Subcutaneous abdominal adipose tissue (tissue), 5 donors: Measurements from ENCODE around the gene TADA3.

Source experiments
- H3K27ac ChIP-seq: one replicate; pipeline ENCODE4 v1.7.0; 2013; ENCODE audit warnings: low read depth, mild to moderate bottlenecking, inconsistent platforms, low read length, moderate library complexity
- H3K27me3 ChIP-seq, 5 donors: one replicate each; pipeline ENCODE4 v1.7.0; 2013; ENCODE audit warnings: low read length in 5 of 5, inconsistent platforms in 1 of 5; ENCODE audit not compliant: control insufficient read depth in 5 of 5, insufficient read depth in 4 of 5
- H3K36me3 ChIP-seq, 5 donors: one replicate each; pipeline ENCODE4 v1.7.0; 2013; ENCODE audit warnings: low read length in 5 of 5; ENCODE audit not compliant: control insufficient read depth in 5 of 5, insufficient read depth in 5 of 5
- H3K4me1 ChIP-seq, 5 donors: one replicate each; pipeline ENCODE4 v1.7.0; 2013; ENCODE audit warnings: low read length in 5 of 5, mild to moderate bottlenecking in 3 of 5, moderate library complexity in 1 of 5; ENCODE audit not compliant: control insufficient read depth in 5 of 5, insufficient read depth in 5 of 5
- H3K4me3 ChIP-seq, 5 donors: one replicate each; pipeline ENCODE4 v1.7.0; 2013; ENCODE audit warnings: low read length in 5 of 5, low read depth in 1 of 5
- H3K9ac ChIP-seq, 5 donors: one replicate each; pipeline ENCODE4 v1.7.0; 2013; ENCODE audit warnings: low read length in 5 of 5, mild to moderate bottlenecking in 4 of 5, moderate library complexity in 3 of 5
- H3K9me3 ChIP-seq, 5 donors: one replicate each; pipeline ENCODE4 v1.7.0; 2013; ENCODE audit warnings: low read length in 5 of 5; ENCODE audit not compliant: control insufficient read depth in 5 of 5
- donor health status: healthy.
- donor health status: healthy.
- donor health status: healthy.
- donor health status: healthy.
- donor health status: healthy.

Gene TADA3

GRCh38 chr3:9826815-9827573 lies 34.7 kb upstream of the TADA3 start:
- Histone ChIP-seq H3K9me3 (no peaks in the 10 kb centered on the region), H3K4me3 (no peak overlapping the region), H3K36me3 (peaks cover 0 to 28% (median 22%) of the 10 kb centered on the region in 5 donors)

GRCh38 chr3:9825451-9826040 lies 33.3 kb upstream of the TADA3 start:
- Histone ChIP-seq H3K27ac (no peak overlapping the region), H3K36me3 (peaks cover 0 to 27% (median 22%) of the 10 kb centered on the region in 5 donors), H3K4me3 (no peak overlapping the region), H3K9me3 (no peaks in the 10 kb centered on the region), H3K4me1 (no peaks in the 10 kb centered on the region), H3K9ac (no peak overlapping the region), H3K27me3 (no peaks in the 10 kb centered on the region)

More at GRCh38 chr3:9826815-9827573, 34.7 kb upstream of the TADA3 start:
- Histone ChIP-seq H3K4me1 (no peaks in the 10 kb centered on the region), H3K27ac (no peak overlapping the region), H3K27me3 (no peaks in the 10 kb centered on the region), H3K9ac (no peak overlapping the region)

GRCh38 chr3:9820946-9821345 lies 28.7 kb upstream of the TADA3 start:
- Histone ChIP-seq H3K4me1 (no peaks in the 10 kb centered on the region), H3K27me3 (no peaks in the 10 kb centered on the region), H3K36me3 (peaks cover 0 to 29% (median 18%) of the 10 kb centered on the region in 5 donors), H3K9ac (no peak overlapping the region), H3K9me3 (no peaks in the 10 kb centered on the region), H3K4me3 (no peak overlapping the region), H3K27ac (no peak overlapping the region)

GRCh38 chr3:9820543-9820942 lies 28.3 kb upstream of the TADA3 start:
- Histone ChIP-seq H3K4me3 (no peak overlapping the region), H3K9me3 (no peaks in the 10 kb centered on the region), H3K27ac (no peak overlapping the region), H3K27me3 (no peaks in the 10 kb centered on the region), H3K36me3 (peaks cover 0 to 32% (median 17%) of the 10 kb centered on the region in 5 donors), H3K4me1 (no peaks in the 10 kb centered on the region), H3K9ac (no peak overlapping the region)

- Histone ChIP-seq H3K9ac (no peak overlapping the region), H3K4me3 (no peak overlapping the region), H3K4me1 (no peaks in the 10 kb centered on the region), H3K27ac (no peak overlapping the region), H3K36me3 (peaks cover 0 to 32% (median 21%) of the 10 kb centered on the region in 5 donors), H3K9me3 (no peaks in the 10 kb centered on the region), H3K27me3 (no peaks in the 10 kb centered on the region)
These were observed 26.5 kb upstream of the TADA3 start for GRCh38 chr3:9818666-9819335.

- Histone ChIP-seq H3K9me3 (no peaks in the 10 kb centered on the region), H3K36me3 (peaks cover 0 to 39% (median 30%) of the 10 kb centered on the region in 5 donors), H3K27me3 (no peaks in the 10 kb centered on the region), H3K4me3 (no peak overlapping the region), H3K4me1 (no peaks in the 10 kb centered on the region), H3K9ac (no peak overlapping the region), H3K27ac (no peak overlapping the region)
These were observed 25.2 kb upstream of the TADA3 start for GRCh38 chr3:9817436-9817835.

GRCh38 chr3:9815986-9816385 lies 23.7 kb upstream of the TADA3 start:
- no peaks in the 10 kb centered on the region for H3K9me3 ChIP-seq
- H3K27ac ChIP-seq, result no peak overlapping the region
- H3K36me3 ChIP-seq, result peaks cover 0 to 36% (median 30%) of the 10 kb centered on the region in 5 donors
- no peak overlapping the region for H3K4me3 ChIP-seq
- no peaks in the 10 kb centered on the region for H3K27me3 ChIP-seq
- no peak overlapping the region for H3K9ac ChIP-seq
- H3K4me1 ChIP-seq, result peaks cover 0 to 5% (median 3%) of the 10 kb centered on the region in 5 donors

GRCh38 chr3:9812870-9813483 lies 20.7 kb upstream of the TADA3 start:
- no peaks in the 10 kb centered on the region for H3K9me3 ChIP-seq
- peaks cover 0 to 22% (median 18%) of the 10 kb centered on the region in 5 donors for H3K4me1 ChIP-seq
- H3K27ac ChIP-seq, result no peak overlapping the region
- peaks cover 0 to 22% (median 17%) of the 10 kb centered on the region in 5 donors for H3K36me3 ChIP-seq
- H3K9ac ChIP-seq, result no peak overlapping the region
- H3K27me3 ChIP-seq, result no peaks in the 10 kb centered on the region
- no peak overlapping the region for H3K4me3 ChIP-seq

- Histone ChIP-seq H3K9ac (peak overlapping the region; percentile 38 to 85 (median 75)), H3K4me3 (peak overlapping the region; percentile 74 to 88 (median 76)), H3K36me3 (peaks cover 0 to 33% (median 28%) of the 10 kb centered on the region in 5 donors), H3K4me1 (peaks cover 0 to 22% (median 18%) of the 10 kb centered on the region in 5 donors), H3K9me3 (no peaks in the 10 kb centered on the region), H3K27me3 (no peaks in the 10 kb centered on the region), H3K27ac (peak overlapping the region; percentile 89)
These were observed 18.6 kb upstream of the TADA3 start for GRCh38 chr3:9810846-9811245.
